Stimulated activated naive B cell treated with anti-CD40 and anti-IgM and Interleukin-4, amounts not matched to agents 10 μg/mL and 1 μg/mL and 100 μg/mL, for 72 hours (primary cell): Measurements from ENCODE around the gene ARHGEF39.
"Not testable (repeated sequence)": the region's sequence is repeated elsewhere in the genome, so short reads cannot be mapped to it uniquely, and the experiment has no call there.

Source experiments
- ATAC-seq, 2 donors: fragments of 150-1000 bp; cut with Tn5 transposase; replicated peaks; 2 replicates each; pipeline ENCODE4 v1.10.0; 2021; ENCODE audit warnings: moderate library complexity in 1 of 2
- DNase-seq: peaks from one replicate; pipeline ENCODE4 v3.0.0; 2021
- H3K27ac Mint-ChIP-seq: one replicate; pipeline ENCODE4 v1.8.0; 2022; ENCODE audit warnings: mild to moderate bottlenecking, mixed read lengths
- H3K27me3 Mint-ChIP-seq, 2 donors: one replicate each; pipeline ENCODE4 v1.8.0; 2022; ENCODE audit warnings: mixed read lengths in 2 of 2
- H3K36me3 Mint-ChIP-seq, 2 donors: one replicate each; pipeline ENCODE4 v1.8.0; 2022; ENCODE audit warnings: mixed read lengths in 2 of 2, mild to moderate bottlenecking in 1 of 2
- H3K4me1 Mint-ChIP-seq, 2 donors: one replicate each; pipeline ENCODE4 v1.8.0; 2022; ENCODE audit warnings: mixed read lengths in 2 of 2, mild to moderate bottlenecking in 1 of 2
- H3K4me3 Mint-ChIP-seq, 2 donors: one replicate each; pipeline ENCODE4 v1.8.0; 2022; ENCODE audit warnings: mild to moderate bottlenecking in 2 of 2, mixed read lengths in 2 of 2, moderate library complexity in 1 of 2
- H3K9me3 Mint-ChIP-seq, 2 donors: one replicate each; pipeline ENCODE4 v1.8.0; 2022; ENCODE audit warnings: mixed read lengths in 2 of 2, mild to moderate bottlenecking in 1 of 2

Gene ARHGEF39

GRCh38 chr9:35657546-35658136 is 7.4 kb downstream of the ARHGEF39 start, which contains the start of gene RMRP:
Gene RMRP (minus strand): TSS chr9:35658019.
- ATAC-seq (peak; percentile 91), DNase-seq (peak; percentile 94)
- Mint-ChIP-seq H3K4me1 (peaks cover 50 to 66% of the 10 kb centered on the region in 2 donors), H3K27ac (peak within 1 kb of the TSS; percentile 99), H3K36me3 (peaks cover 24 to 35% of the 10 kb centered on the region in 2 donors), H3K9me3 (peaks cover 0 to 2% of the 10 kb centered on the region in 2 donors), H3K4me3 (peak within 1 kb of the TSS; percentile 93 to 95), H3K27me3 (peaks cover 5% of the 10 kb centered on the region in 2 donors)

- DNase-seq = no peak
- ATAC-seq = no peak
Observed at GRCh38 chr9:35656831-35657545, 8.0 kb downstream of the ARHGEF39 start.

GRCh38 chr9:35656348-35656747 is 8.6 kb downstream of the ARHGEF39 start:
- Mint-ChIP-seq H3K4me1 (peaks cover 40 to 63% of the 10 kb centered on the region in 2 donors), H3K4me3 (no peak overlapping the region), H3K36me3 (peaks cover 22 to 27% of the 10 kb centered on the region in 2 donors), H3K27ac (peak overlapping the region; percentile 99), H3K9me3 (peaks cover 0 to 2% of the 10 kb centered on the region in 2 donors), H3K27me3 (peaks cover 5% of the 10 kb centered on the region in 2 donors)
- no peak for DNase-seq
- ATAC-seq = no peak

More at GRCh38 chr9:35656831-35657545, 8.0 kb downstream of the ARHGEF39 start:
- Mint-ChIP-seq H3K4me1 (peaks cover 44 to 62% of the 10 kb centered on the region in 2 donors), H3K4me3 (peak overlapping the region; percentile 93 to 95), H3K9me3 (peaks cover 0 to 2% of the 10 kb centered on the region in 2 donors), H3K36me3 (peaks cover 22 to 30% of the 10 kb centered on the region in 2 donors), H3K27me3 (peaks cover 5% of the 10 kb centered on the region in 2 donors), H3K27ac (peak overlapping the region; percentile 99)

- no peak for ATAC-seq
- Mint-ChIP-seq H3K36me3 (peaks cover 4 to 6% of the 10 kb centered on the region in 2 donors), H3K9me3 (peaks cover 0 to 2% of the 10 kb centered on the region in 2 donors), H3K4me3 (no peak overlapping the region), H3K27ac (no peak overlapping the region), H3K4me1 (peaks cover 44 to 64% of the 10 kb centered on the region in 2 donors), H3K27me3 (peaks cover 5% of the 10 kb centered on the region in 2 donors)
- DNase-seq = no peak
Observed at GRCh38 chr9:35653611-35654010, 11.4 kb downstream of the ARHGEF39 start.

GRCh38 chr9:35652829-35653209 is 12.2 kb downstream of the ARHGEF39 start:
- ATAC-seq = no peak
- DNase-seq = no peak
- peaks cover 2% of the 10 kb centered on the region in 2 donors for H3K27me3 Mint-ChIP-seq
- peaks cover 0 to under 1% of the 10 kb centered on the region in 2 donors for H3K9me3 Mint-ChIP-seq
- peaks cover 2 to 4% of the 10 kb centered on the region in 2 donors for H3K36me3 Mint-ChIP-seq
- H3K27ac Mint-ChIP-seq = no peak overlapping the region
- peaks cover 49 to 69% of the 10 kb centered on the region in 2 donors for H3K4me1 Mint-ChIP-seq
- H3K4me3 Mint-ChIP-seq = no peak overlapping the region

GRCh38 chr9:35651956-35652828 is 12.8 kb downstream of the ARHGEF39 start:
- H3K27me3 Mint-ChIP-seq = no peaks in the 10 kb centered on the region
- no peak overlapping the region for H3K27ac Mint-ChIP-seq
- peaks cover 48 to 69% of the 10 kb centered on the region in 2 donors for H3K4me1 Mint-ChIP-seq
- no peaks in the 10 kb centered on the region for H3K36me3 Mint-ChIP-seq
- H3K4me3 Mint-ChIP-seq = no peak overlapping the region
- no peaks in the 10 kb centered on the region for H3K9me3 Mint-ChIP-seq
- ATAC-seq (no peak), DNase-seq (no peak)

- peak within 1 kb of the TSS; percentile 51 to 82 for H3K4me3 Mint-ChIP-seq
- H3K9me3 Mint-ChIP-seq = no peaks in the 10 kb centered on the region
- no peak for DNase-seq
- H3K27me3 Mint-ChIP-seq = no peaks in the 10 kb centered on the region
- peaks cover 0 to 4% of the 10 kb centered on the region in 2 donors for H3K36me3 Mint-ChIP-seq
- ATAC-seq = no peak
- H3K4me1 Mint-ChIP-seq = peaks cover 41 to 67% of the 10 kb centered on the region in 2 donors
- H3K27ac Mint-ChIP-seq = peak within 1 kb of the TSS; percentile 87
Observed at GRCh38 chr9:35650341-35651158, 14.4 kb downstream of the ARHGEF39 start, which contains the start of gene SIT1. Gene SIT1 (minus strand): TSS chr9:35650931. CDS start chr9:35650853, 78 bp downstream.

GRCh38 chr9:35649431-35650340 is 15.3 kb downstream of the ARHGEF39 start:
- Mint-ChIP-seq H3K27me3 (no peaks in the 10 kb centered on the region), H3K4me3 (peak overlapping the region; percentile 51 to 82), H3K36me3 (peaks cover 1 to 5% of the 10 kb centered on the region in 2 donors), H3K9me3 (no peaks in the 10 kb centered on the region), H3K4me1 (peaks cover 41 to 75% of the 10 kb centered on the region in 2 donors), H3K27ac (peak overlapping the region; percentile 87)
- no peak for DNase-seq
- ATAC-seq = no peak

GRCh38 chr9:35646533-35647265 is 18.3 kb downstream of the ARHGEF39 start:
- ATAC-seq = peak; percentile 82 to 84
- Mint-ChIP-seq H3K4me1 (peaks cover 60 to 93% of the 10 kb centered on the region in 2 donors), H3K9me3 (peaks cover 0 to 1% of the 10 kb centered on the region in 2 donors), H3K4me3 (peak overlapping the region; percentile 87 to 100), H3K36me3 (peaks cover 9 to 10% of the 10 kb centered on the region in 2 donors), H3K27ac (peak overlapping the region; percentile 91), H3K27me3 (no peaks in the 10 kb centered on the region)
- DNase-seq = peak; percentile 88

GRCh38 chr9:35646153-35646532 is 18.9 kb downstream of the ARHGEF39 start:
- H3K4me1 Mint-ChIP-seq = peaks cover 62 to 93% of the 10 kb centered on the region in 2 donors

GRCh38 chr9:35645736-35646135 is 19.3 kb downstream of the ARHGEF39 start:
- H3K36me3 Mint-ChIP-seq = peaks cover 14% of the 10 kb centered on the region in 2 donors
- not testable (repeated sequence) for ATAC-seq

More at GRCh38 chr9:35646153-35646532, 18.9 kb downstream of the ARHGEF39 start:
- Mint-ChIP-seq H3K36me3 (peaks cover 10% of the 10 kb centered on the region in 2 donors), H3K9me3 (peaks cover 0 to 1% of the 10 kb centered on the region in 2 donors), H3K27ac (peak overlapping the region; percentile 91), H3K27me3 (no peaks in the 10 kb centered on the region), H3K4me3 (peak overlapping the region; percentile 87 to 100)
- no peak for DNase-seq
- no peak for ATAC-seq

GRCh38 chr9:35643046-35643445 is 21.9 kb downstream of the ARHGEF39 start:
- Mint-ChIP-seq H3K4me3 (no peak overlapping the region), H3K9me3 (peaks cover 4 to 6% of the 10 kb centered on the region in 2 donors), H3K27me3 (no peaks in the 10 kb centered on the region), H3K36me3 (peaks cover 25 to 27% of the 10 kb centered on the region in 2 donors), H3K4me1 (peaks cover 55 to 88% of the 10 kb centered on the region in 2 donors), H3K27ac (peak overlapping the region; percentile 90)
- no peak for ATAC-seq
- DNase-seq = no peak

More at GRCh38 chr9:35645736-35646135, 19.3 kb downstream of the ARHGEF39 start:
- not testable (repeated sequence) for H3K9me3 Mint-ChIP-seq, H3K27me3 Mint-ChIP-seq, DNase-seq
- peak overlapping the region; percentile 91 for H3K27ac Mint-ChIP-seq
- peaks cover 62 to 93% of the 10 kb centered on the region in 2 donors for H3K4me1 Mint-ChIP-seq
- peak overlapping the region; percentile 87 to 100 for H3K4me3 Mint-ChIP-seq
